Measurements from ENCODE around the gene DEFB119.
"Not testable (repeated sequence)": the region's sequence is repeated elsewhere in the genome, so short reads cannot be mapped to it uniquely, and the experiment has no call there.

Gene DEFB119

DNA sequence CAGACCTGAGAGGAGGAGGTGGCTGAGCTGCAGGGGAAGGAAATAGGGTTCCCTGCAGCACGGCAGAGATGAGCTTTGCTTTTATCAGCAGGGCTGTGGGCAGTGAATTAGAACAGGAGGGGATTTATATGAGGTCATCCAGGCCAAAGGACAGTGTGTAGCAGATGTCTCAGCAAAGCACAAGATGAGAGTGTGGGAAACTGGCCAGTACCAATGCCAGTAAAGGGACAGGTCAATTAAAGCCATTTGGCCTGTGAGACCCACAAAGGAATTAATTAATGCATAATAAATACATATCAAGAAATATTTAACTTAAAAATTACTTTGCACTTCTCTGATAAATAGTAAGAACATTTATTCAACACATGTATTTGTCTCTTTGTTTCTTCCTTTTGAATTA lies at the start of gene DEFB119:
TSS of gene DEFB119 (minus strand) at position 101 of the 400 bp plus-strand sequence. CDS start 107 bp downstream, outside the sequence.
- Histone ChIP-seq H3K36me3 (ENCODE audit: control insufficient read depth, insufficient read depth, low read length) (no peaks in the 10 kb centered on the region), H3K4me3 (ENCODE audit: low read depth, low read length) (no peak within 1 kb of the TSS), H3K4me1 (ENCODE audit: control insufficient read depth, insufficient read depth, low read length) (no peaks in the 10 kb centered on the region), H3K9ac (ENCODE audit: low read depth, low read length) (no peak within 1 kb of the TSS), H3K27me3 (ENCODE audit: control insufficient read depth, insufficient read depth, low read length) (no peaks in the 10 kb centered on the region), H3K9me3 (ENCODE audit: control insufficient read depth, insufficient read depth, low read length) (peaks cover 29% of the 10 kb centered on the region)

- Histone ChIP-seq H3K4me1 (ENCODE audit: control insufficient read depth, insufficient read depth, low read length) (no peaks in the 10 kb centered on the region), H3K36me3 (ENCODE audit: control insufficient read depth, insufficient read depth, low read length) (no peaks in the 10 kb centered on the region), H3K27me3 (ENCODE audit: control insufficient read depth, insufficient read depth, low read length) (no peaks in the 10 kb centered on the region), H3K9ac (ENCODE audit: low read depth, low read length) (no peak overlapping the region), H3K9me3 (ENCODE audit: control insufficient read depth, insufficient read depth, low read length) (peaks cover 1% of the 10 kb centered on the region), H3K4me3 (ENCODE audit: low read depth, low read length) (no peak overlapping the region)
Observed at GRCh38 chr20:31430568-31431115, 40.3 kb upstream of the DEFB119 start.

GRCh38 chr20:31427576-31427975 lies 37.2 kb upstream of the DEFB119 start:
- H3K4me3 ChIP-seq (ENCODE audit: low read depth, low read length); H3K9me3 ChIP-seq (ENCODE audit: control insufficient read depth, insufficient read depth, low read length); H3K4me1 ChIP-seq (ENCODE audit: control insufficient read depth, insufficient read depth, low read length); H3K9ac ChIP-seq (ENCODE audit: low read depth, low read length); H3K27me3 ChIP-seq (ENCODE audit: control insufficient read depth, insufficient read depth, low read length); H3K36me3 ChIP-seq (ENCODE audit: control insufficient read depth, insufficient read depth, low read length): not testable (repeated sequence)

- H3K9ac ChIP-seq (ENCODE audit: low read depth, low read length); H3K4me3 ChIP-seq (ENCODE audit: low read depth, low read length); H3K27me3 ChIP-seq (ENCODE audit: control insufficient read depth, insufficient read depth, low read length); H3K36me3 ChIP-seq (ENCODE audit: control insufficient read depth, insufficient read depth, low read length); H3K4me1 ChIP-seq (ENCODE audit: control insufficient read depth, insufficient read depth, low read length); H3K9me3 ChIP-seq (ENCODE audit: control insufficient read depth, insufficient read depth, low read length): not testable (repeated sequence)
Observed at GRCh38 chr20:31426891-31427551, 36.6 kb upstream of the DEFB119 start.

DNA sequence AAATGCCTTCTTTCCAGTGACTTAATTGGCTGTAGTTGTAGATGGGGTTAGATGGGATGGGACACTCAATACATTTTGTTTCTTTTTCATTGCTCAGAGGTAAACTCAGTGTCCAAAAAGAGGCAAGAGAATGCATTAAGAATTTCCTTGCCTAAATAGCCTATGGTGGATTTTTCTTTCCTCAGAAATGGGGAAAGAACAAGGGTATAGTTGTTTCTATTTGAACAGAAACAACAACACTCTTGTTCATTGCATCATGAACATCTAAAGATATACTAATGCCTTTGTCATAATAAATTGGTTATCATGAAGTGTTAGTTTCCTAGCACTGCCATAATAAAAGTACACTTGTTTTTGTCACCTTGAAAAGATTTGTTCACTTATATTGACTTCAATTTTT lies 35.4 kb upstream of the DEFB119 start:
- H3K36me3 ChIP-seq (ENCODE audit: control insufficient read depth, insufficient read depth, low read length): no peaks in the 10 kb centered on the region
- no peaks in the 10 kb centered on the region for H3K27me3 ChIP-seq (ENCODE audit: control insufficient read depth, insufficient read depth, low read length)
- no peaks in the 10 kb centered on the region for H3K4me1 ChIP-seq (ENCODE audit: control insufficient read depth, insufficient read depth, low read length)
- no peak overlapping the region for H3K9ac ChIP-seq (ENCODE audit: low read depth, low read length)
- H3K9me3 ChIP-seq (ENCODE audit: control insufficient read depth, insufficient read depth, low read length): peaks cover 7% of the 10 kb centered on the region
- no peak overlapping the region for H3K4me3 ChIP-seq (ENCODE audit: low read depth, low read length)

- peaks cover 16% of the 10 kb centered on the region for H3K9me3 ChIP-seq (ENCODE audit: control insufficient read depth, insufficient read depth, low read length)
- H3K27me3 ChIP-seq (ENCODE audit: control insufficient read depth, insufficient read depth, low read length): no peaks in the 10 kb centered on the region
- H3K9ac ChIP-seq (ENCODE audit: low read depth, low read length): no peak overlapping the region
- H3K4me3 ChIP-seq (ENCODE audit: low read depth, low read length): no peak overlapping the region
- no peaks in the 10 kb centered on the region for H3K36me3 ChIP-seq (ENCODE audit: control insufficient read depth, insufficient read depth, low read length)
- H3K4me1 ChIP-seq (ENCODE audit: control insufficient read depth, insufficient read depth, low read length): no peaks in the 10 kb centered on the region
Observed at GRCh38 chr20:31418307-31418706, 27.9 kb upstream of the DEFB119 start.

DNA sequence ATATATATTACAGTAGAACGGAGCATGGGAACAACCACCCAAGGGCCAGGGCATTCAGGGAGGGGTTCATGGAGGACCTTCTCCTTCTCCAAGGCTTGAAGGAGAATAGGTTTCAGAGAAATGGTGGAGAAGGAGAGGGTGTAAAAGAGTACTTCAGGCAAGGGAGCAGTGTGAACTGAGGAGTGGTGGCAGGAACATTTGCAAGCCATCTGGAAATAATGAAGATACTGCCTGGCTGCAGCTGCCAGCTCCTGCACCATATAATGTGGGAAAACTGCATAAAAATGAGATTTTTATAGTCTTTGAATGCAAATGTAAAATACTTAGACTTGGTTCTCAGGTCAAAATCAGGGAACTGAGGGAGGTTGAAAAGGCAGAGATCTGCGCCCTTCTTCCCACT lies 25.3 kb upstream of the DEFB119 start:
- H3K9me3 ChIP-seq (ENCODE audit: control insufficient read depth, insufficient read depth, low read length): peaks cover 17% of the 10 kb centered on the region
- no peaks in the 10 kb centered on the region for H3K27me3 ChIP-seq (ENCODE audit: control insufficient read depth, insufficient read depth, low read length)
- H3K36me3 ChIP-seq (ENCODE audit: control insufficient read depth, insufficient read depth, low read length): no peaks in the 10 kb centered on the region
- no peaks in the 10 kb centered on the region for H3K4me1 ChIP-seq (ENCODE audit: control insufficient read depth, insufficient read depth, low read length)
- no peak overlapping the region for H3K4me3 ChIP-seq (ENCODE audit: low read depth, low read length)
- H3K9ac ChIP-seq (ENCODE audit: low read depth, low read length): no peak overlapping the region

DNA sequence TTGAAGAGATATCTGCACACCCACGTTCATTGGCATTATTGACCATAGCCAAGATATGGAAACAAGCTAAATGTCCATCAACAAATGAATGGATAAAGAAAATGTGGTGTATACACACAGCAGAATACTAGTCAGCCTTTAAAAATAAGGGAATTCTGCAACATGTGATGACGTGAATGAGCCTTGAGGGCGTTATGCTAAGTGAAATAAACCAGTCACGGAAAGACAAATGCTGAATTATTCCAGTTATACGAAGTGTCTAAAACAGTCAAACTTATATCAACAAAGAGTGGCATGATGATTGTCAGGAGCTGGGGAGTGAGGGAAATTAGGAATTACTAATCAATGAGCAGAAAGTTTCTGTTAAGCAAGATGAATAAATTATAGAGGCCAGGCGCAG lies 24.0 kb upstream of the DEFB119 start:
- H3K9me3 ChIP-seq (ENCODE audit: control insufficient read depth, insufficient read depth, low read length): peaks cover 11% of the 10 kb centered on the region
- no peaks in the 10 kb centered on the region for H3K36me3 ChIP-seq (ENCODE audit: control insufficient read depth, insufficient read depth, low read length)
- no peaks in the 10 kb centered on the region for H3K4me1 ChIP-seq (ENCODE audit: control insufficient read depth, insufficient read depth, low read length)
- H3K27me3 ChIP-seq (ENCODE audit: control insufficient read depth, insufficient read depth, low read length): no peaks in the 10 kb centered on the region
- no peak overlapping the region for H3K4me3 ChIP-seq (ENCODE audit: low read depth, low read length)
- no peak overlapping the region for H3K9ac ChIP-seq (ENCODE audit: low read depth, low read length)

DNA sequence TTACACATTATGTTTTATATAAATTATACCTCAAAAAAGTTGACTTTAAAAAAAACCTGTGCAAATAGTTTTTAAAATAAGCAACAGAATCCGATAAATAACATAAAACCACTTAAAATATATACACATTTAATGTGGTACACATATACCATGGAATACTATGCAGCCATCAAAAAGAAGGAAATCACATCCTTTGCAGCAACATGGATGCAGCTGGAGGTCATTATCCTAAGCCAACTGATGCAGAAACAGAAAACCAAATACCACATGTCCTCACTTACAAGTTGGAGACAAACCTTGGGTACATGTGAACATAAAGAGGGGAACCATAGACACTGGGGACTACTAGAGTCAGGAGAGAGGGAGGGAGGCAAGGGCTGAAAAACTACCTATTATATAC lies 19.6 kb upstream of the DEFB119 start:
- no peak overlapping the region for H3K9ac ChIP-seq (ENCODE audit: low read depth, low read length)

GRCh38 chr20:31406115-31406514 lies 15.7 kb upstream of the DEFB119 start, which contains the start of gene DEFB121:
Gene DEFB121, minus strand, starts transcription at chr20:31406215. Its CDS starts 63 bp downstream, at chr20:31406152.
- Histone ChIP-seq H3K36me3 (ENCODE audit: control insufficient read depth, insufficient read depth, low read length) (no peaks in the 10 kb centered on the region), H3K4me3 (ENCODE audit: low read depth, low read length) (no peak within 1 kb of the TSS), H3K4me1 (ENCODE audit: control insufficient read depth, insufficient read depth, low read length) (no peaks in the 10 kb centered on the region), H3K9ac (ENCODE audit: low read depth, low read length) (no peak within 1 kb of the TSS), H3K27me3 (ENCODE audit: control insufficient read depth, insufficient read depth, low read length) (no peaks in the 10 kb centered on the region), H3K9me3 (ENCODE audit: control insufficient read depth, insufficient read depth, low read length) (peaks cover 6% of the 10 kb centered on the region)

More for the DNA sequence above, 19.6 kb upstream of the DEFB119 start:
- H3K27me3 ChIP-seq (ENCODE audit: control insufficient read depth, insufficient read depth, low read length): no peaks in the 10 kb centered on the region
- H3K9me3 ChIP-seq (ENCODE audit: control insufficient read depth, insufficient read depth, low read length): peaks cover 9% of the 10 kb centered on the region
- H3K4me1 ChIP-seq (ENCODE audit: control insufficient read depth, insufficient read depth, low read length): no peaks in the 10 kb centered on the region
- no peak overlapping the region for H3K4me3 ChIP-seq (ENCODE audit: low read depth, low read length)
- no peaks in the 10 kb centered on the region for H3K36me3 ChIP-seq (ENCODE audit: control insufficient read depth, insufficient read depth, low read length)

DNA sequence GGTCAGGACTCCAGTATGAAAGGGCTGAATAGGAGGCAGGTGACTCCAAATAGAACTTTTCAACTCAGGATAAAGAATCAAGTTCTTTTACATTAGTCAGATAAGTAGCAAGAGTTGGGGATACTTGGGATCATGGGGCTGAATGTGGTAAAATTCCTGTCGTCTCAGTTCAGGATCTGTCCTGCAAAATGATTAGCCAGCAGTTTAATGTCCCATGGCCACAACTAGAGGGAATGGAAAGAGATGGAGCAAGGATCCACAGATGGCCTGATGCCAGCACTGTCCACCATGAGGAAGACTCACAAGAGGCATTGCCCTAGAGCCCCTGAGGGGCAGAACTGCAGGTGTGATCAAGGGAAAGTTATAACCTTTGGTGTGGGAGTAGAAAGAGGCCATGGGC lies 13.5 kb upstream of the DEFB119 start:
- Histone ChIP-seq H3K4me1 (ENCODE audit: control insufficient read depth, insufficient read depth, low read length) (no peaks in the 10 kb centered on the region), H3K9ac (ENCODE audit: low read depth, low read length) (no peak overlapping the region), H3K36me3 (ENCODE audit: control insufficient read depth, insufficient read depth, low read length) (no peaks in the 10 kb centered on the region), H3K9me3 (ENCODE audit: control insufficient read depth, insufficient read depth, low read length) (peaks cover 3% of the 10 kb centered on the region), H3K4me3 (ENCODE audit: low read depth, low read length) (no peak overlapping the region), H3K27me3 (ENCODE audit: control insufficient read depth, insufficient read depth, low read length) (no peaks in the 10 kb centered on the region)

- no peaks in the 10 kb centered on the region for H3K4me1 ChIP-seq (ENCODE audit: control insufficient read depth, insufficient read depth, low read length)
- no peaks in the 10 kb centered on the region for H3K36me3 ChIP-seq (ENCODE audit: control insufficient read depth, insufficient read depth, low read length)
- H3K9ac ChIP-seq (ENCODE audit: low read depth, low read length): no peak overlapping the region
- H3K9me3 ChIP-seq (ENCODE audit: control insufficient read depth, insufficient read depth, low read length): peaks cover 24% of the 10 kb centered on the region
- H3K4me3 ChIP-seq (ENCODE audit: low read depth, low read length): no peak overlapping the region
- no peaks in the 10 kb centered on the region for H3K27me3 ChIP-seq (ENCODE audit: control insufficient read depth, insufficient read depth, low read length)
Observed at GRCh38 chr20:31394900-31395299, 4.5 kb upstream of the DEFB119 start.
